WTC11 (cell line): Measurements from ENCODE around the gene TMEM9. TPM values are rescaled to one million over a fixed set of nuclear protein-coding genes. Genes with fewer than 3 reads are reported as not detected.

Source experiments
- ATAC-seq: fragments of 200-7000 bp; cut with Tn5 transposase; 2 replicates; pipeline ENCODE4 v1.10.0; 2021; ENCODE audit warnings: mild to moderate bottlenecking, moderate library complexity
- CTCF ChIA-PET: fragments of 300-600 bp; sonication (Branson Sonifier 250); formaldehyde crosslinking; loops from one replicate; lab custom pipeline; 2021; ENCODE audit warnings: antibody characterized with exemption; lab: Charles Lee
- POLR2A ChIA-PET: fragments of 350-600 bp; sonication (Branson Sonifier 250); formaldehyde crosslinking; loops from one replicate; lab custom pipeline; 2021; ENCODE audit warnings: antibody characterized with exemption; lab: Charles Lee
- DNase-seq: peaks from one replicate; pipeline ENCODE4 v3.0.0; 2021; ENCODE audit warnings: low spot score
- H3K27ac Mint-ChIP-seq: 2 replicates; pipeline ENCODE4 v1.8.0; 2021; ENCODE audit warnings: mixed read lengths
- H3K27me3 Mint-ChIP-seq: 2 replicates; pipeline ENCODE4 v1.8.0; 2021; ENCODE audit warnings: low read depth, mild to moderate bottlenecking, moderate library complexity, mixed read lengths
- H3K36me3 Mint-ChIP-seq: 2 replicates; pipeline ENCODE4 v1.8.0; 2021; ENCODE audit warnings: mixed read lengths
- H3K4me1 Mint-ChIP-seq: 2 replicates; pipeline ENCODE4 v1.8.0; 2022; ENCODE audit warnings: mixed read lengths
- H3K4me3 Mint-ChIP-seq: 2 replicates; pipeline ENCODE4 v1.8.0; 2021; ENCODE audit warnings: mild to moderate bottlenecking, moderate library complexity, mixed read lengths
- H3K9me3 Mint-ChIP-seq: 2 replicates; pipeline ENCODE4 v1.8.0; 2021; ENCODE audit warnings: mixed read lengths
- AFF4 ChIP-seq: sonication (generic); formaldehyde crosslinking; IDR thresholded peaks from 2 replicates; pipeline ENCODE4 v1.8.1; 2023; ENCODE audit warnings: mild to moderate bottlenecking, missing genetic modification reagents, borderline replicate concordance
- EMX1 ChIP-seq: fragments of 250-450 bp; sonication (Bioruptor Pico); IDR thresholded peaks from 2 replicates; pipeline ENCODE4 v1.8.0; 2021; ENCODE audit warnings: mild to moderate bottlenecking
- ESRRA ChIP-seq: sonication (generic); formaldehyde crosslinking; IDR thresholded peaks from 2 replicates; pipeline ENCODE4 v1.8.1; 2022; ENCODE audit warnings: mild to moderate bottlenecking, missing genetic modification reagents, borderline replicate concordance
- FOXJ3 ChIP-seq: sonication (generic); formaldehyde crosslinking; IDR thresholded peaks from 2 replicates; pipeline ENCODE4 v1.9.0; 2021; ENCODE audit warnings: missing genetic modification reagents, mild to moderate bottlenecking, borderline replicate concordance
- GABPB1 ChIP-seq: sonication (generic); formaldehyde crosslinking; IDR thresholded peaks from 2 replicates; pipeline ENCODE4 v1.8.1; 2023; ENCODE audit warnings: mild to moderate bottlenecking, missing genetic modification reagents
- HMGXB4 ChIP-seq: sonication (generic); formaldehyde crosslinking; IDR thresholded peaks from 2 replicates; pipeline ENCODE4 v1.8.1; 2023; ENCODE audit warnings: mild to moderate bottlenecking, moderate library complexity, missing genetic modification reagents
- JUN ChIP-seq: sonication (generic); formaldehyde crosslinking; IDR thresholded peaks from 2 replicates; pipeline ENCODE4 v1.8.0; 2023; ENCODE audit warnings: mild to moderate bottlenecking, missing genetic modification reagents
- NFE2L1 ChIP-seq: sonication (generic); formaldehyde crosslinking; IDR thresholded peaks from 2 replicates; pipeline ENCODE4 v1.8.1; 2023; ENCODE audit warnings: missing genetic modification reagents
- NFYB ChIP-seq: sonication (generic); formaldehyde crosslinking; conservative IDR thresholded peaks from 2 replicates; pipeline ENCODE4 v1.8.0; 2022; ENCODE audit warnings: low read depth, missing genetic modification reagents
- SP1 ChIP-seq: sonication (generic); formaldehyde crosslinking; conservative IDR thresholded peaks from 2 replicates; pipeline ENCODE4 v1.8.1; 2022; ENCODE audit warnings: missing genetic modification reagents
- TEAD1 ChIP-seq: sonication (generic); formaldehyde crosslinking; IDR thresholded peaks from 2 replicates; pipeline ENCODE4 v1.8.0; 2022; ENCODE audit warnings: mild to moderate bottlenecking, missing genetic modification reagents
- ZNF121 ChIP-seq: sonication (generic); formaldehyde crosslinking; IDR thresholded peaks from 2 replicates; pipeline ENCODE4 v1.8.0; 2023; ENCODE audit warnings: missing genetic modification reagents
- ZNF232 ChIP-seq: sonication (generic); formaldehyde crosslinking; IDR thresholded peaks from 2 replicates; pipeline ENCODE4 v1.8.0; 2022; ENCODE audit warnings: mild to moderate bottlenecking, missing genetic modification reagents
- ZNF263 ChIP-seq: sonication (generic); formaldehyde crosslinking; IDR thresholded peaks from 2 replicates; pipeline ENCODE4 v1.8.1; 2022; ENCODE audit warnings: low read depth, mild to moderate bottlenecking, moderate library complexity, missing genetic modification reagents
- ZNF396 ChIP-seq: fragments of 250-450 bp; sonication (Bioruptor Pico); IDR thresholded peaks from 2 replicates; pipeline ENCODE4 v1.8.0; 2021; ENCODE audit warnings: mild to moderate bottlenecking, moderate library complexity, borderline replicate concordance
- ZSCAN18 ChIP-seq: fragments of 250-450 bp; sonication (Bioruptor Pico); IDR thresholded peaks from 2 replicates; pipeline ENCODE4 v2.1.2; 2022; ENCODE audit warnings: mild to moderate bottlenecking, moderate library complexity
- total RNA-seq: library from RNA; stranded (reverse); gene quantifications from 3 replicates; pipeline ENCODE4 v1.2.3, GENCODE V29; 2021
- TF ChIP-seq, protein P1 (sequence below): sonication (generic); formaldehyde crosslinking; IDR thresholded peaks from 2 replicates; pipeline ENCODE4 v1.8.0; 2023; ENCODE audit warnings: missing genetic modification reagents, mild to moderate bottlenecking, borderline replicate concordance
- TF ChIP-seq, protein P2 (sequence below): sonication (generic); formaldehyde crosslinking; IDR thresholded peaks from 2 replicates; pipeline ENCODE4 v1.8.1; 2022; ENCODE audit warnings: low read depth, mild to moderate bottlenecking, moderate library complexity, missing genetic modification reagents, borderline replicate concordance
- TF ChIP-seq, protein P3 (sequence below): sonication (generic); formaldehyde crosslinking; IDR thresholded peaks from 2 replicates; pipeline ENCODE4 v1.8.1; 2023; ENCODE audit warnings: mild to moderate bottlenecking, missing genetic modification reagents, moderate library complexity

Gene TMEM9
- total RNA-seq, 1 experiment from 2014 or later: 97.5 TPM

GRCh38 chr1:201146626-201147390 is 7.5 kb downstream of the TMEM9 start:
- no peak for DNase-seq
- Mint-ChIP-seq H3K27ac (no peak overlapping the region), H3K4me1 (no peaks in the 10 kb centered on the region), H3K36me3 (peaks cover 90% of the 10 kb centered on the region), H3K27me3 (no peaks in the 10 kb centered on the region), H3K9me3 (no peaks in the 10 kb centered on the region), H3K4me3 (no peak overlapping the region)
- no peak for TF ChIP-seq ZNF396 (CRISPR knock-in tag)
- TF ChIP-seq, protein P1, sequence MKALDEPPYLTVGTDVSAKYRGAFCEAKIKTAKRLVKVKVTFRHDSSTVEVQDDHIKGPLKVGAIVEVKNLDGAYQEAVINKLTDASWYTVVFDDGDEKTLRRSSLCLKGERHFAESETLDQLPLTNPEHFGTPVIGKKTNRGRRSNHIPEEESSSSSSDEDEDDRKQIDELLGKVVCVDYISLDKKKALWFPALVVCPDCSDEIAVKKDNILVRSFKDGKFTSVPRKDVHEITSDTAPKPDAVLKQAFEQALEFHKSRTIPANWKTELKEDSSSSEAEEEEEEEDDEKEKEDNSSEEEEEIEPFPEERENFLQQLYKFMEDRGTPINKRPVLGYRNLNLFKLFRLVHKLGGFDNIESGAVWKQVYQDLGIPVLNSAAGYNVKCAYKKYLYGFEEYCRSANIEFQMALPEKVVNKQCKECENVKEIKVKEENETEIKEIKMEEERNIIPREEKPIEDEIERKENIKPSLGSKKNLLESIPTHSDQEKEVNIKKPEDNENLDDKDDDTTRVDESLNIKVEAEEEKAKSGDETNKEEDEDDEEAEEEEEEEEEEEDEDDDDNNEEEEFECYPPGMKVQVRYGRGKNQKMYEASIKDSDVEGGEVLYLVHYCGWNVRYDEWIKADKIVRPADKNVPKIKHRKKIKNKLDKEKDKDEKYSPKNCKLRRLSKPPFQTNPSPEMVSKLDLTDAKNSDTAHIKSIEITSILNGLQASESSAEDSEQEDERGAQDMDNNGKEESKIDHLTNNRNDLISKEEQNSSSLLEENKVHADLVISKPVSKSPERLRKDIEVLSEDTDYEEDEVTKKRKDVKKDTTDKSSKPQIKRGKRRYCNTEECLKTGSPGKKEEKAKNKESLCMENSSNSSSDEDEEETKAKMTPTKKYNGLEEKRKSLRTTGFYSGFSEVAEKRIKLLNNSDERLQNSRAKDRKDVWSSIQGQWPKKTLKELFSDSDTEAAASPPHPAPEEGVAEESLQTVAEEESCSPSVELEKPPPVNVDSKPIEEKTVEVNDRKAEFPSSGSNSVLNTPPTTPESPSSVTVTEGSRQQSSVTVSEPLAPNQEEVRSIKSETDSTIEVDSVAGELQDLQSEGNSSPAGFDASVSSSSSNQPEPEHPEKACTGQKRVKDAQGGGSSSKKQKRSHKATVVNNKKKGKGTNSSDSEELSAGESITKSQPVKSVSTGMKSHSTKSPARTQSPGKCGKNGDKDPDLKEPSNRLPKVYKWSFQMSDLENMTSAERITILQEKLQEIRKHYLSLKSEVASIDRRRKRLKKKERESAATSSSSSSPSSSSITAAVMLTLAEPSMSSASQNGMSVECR (CRISPR knock-in tag): no peak
- TF ChIP-seq SP1 (CRISPR knock-in tag): no peak
- no peak for ATAC-seq
- ChIA-PET POLR2A (no interaction called here), CTCF (no interaction called here)

DNA sequence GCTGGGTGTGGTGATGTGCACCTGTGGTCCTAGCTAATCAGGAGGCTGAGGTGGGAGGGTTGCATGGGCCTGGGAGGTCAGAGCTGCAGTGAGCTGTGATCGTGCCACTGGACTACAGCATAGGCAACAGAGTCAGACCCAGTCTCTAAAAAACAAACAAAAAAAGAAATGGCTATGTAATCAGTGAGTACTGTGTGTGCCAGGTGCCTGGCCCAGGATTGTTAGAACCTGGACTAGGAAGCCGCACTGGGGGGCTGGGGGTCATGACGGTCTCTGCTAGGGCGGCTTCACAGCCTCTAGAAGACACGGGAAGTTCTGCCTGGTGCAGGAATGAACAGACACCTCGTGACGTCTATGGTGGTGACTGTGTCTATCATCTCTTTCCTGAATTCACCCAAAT is 8.5 kb downstream of the TMEM9 start:
- Mint-ChIP-seq H3K36me3 (peaks cover 88% of the 10 kb centered on the region), H3K9me3 (no peaks in the 10 kb centered on the region)

DNA sequence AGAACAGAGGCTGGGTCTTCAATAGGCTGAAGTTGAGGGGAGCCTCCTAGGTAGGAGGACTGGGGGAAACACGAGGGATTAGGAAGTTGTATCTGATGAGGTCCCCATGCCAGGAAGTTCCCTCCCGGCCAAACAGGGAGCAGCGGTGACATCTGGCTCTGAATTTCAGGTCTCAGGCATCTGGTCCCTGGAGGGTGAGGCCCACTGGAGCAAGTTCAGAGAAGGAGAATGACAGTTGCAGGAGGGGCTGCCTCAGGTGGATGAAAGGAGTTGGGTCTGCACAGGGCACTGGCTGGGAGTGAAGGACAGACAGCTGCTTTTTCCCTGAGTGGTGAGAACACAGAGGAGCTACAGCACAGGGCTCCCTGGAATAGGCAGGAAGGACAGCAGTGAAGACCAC is 9.1 kb downstream of the TMEM9 start:
- Mint-ChIP-seq H3K27me3 (no peaks in the 10 kb centered on the region), H3K4me1 (no peaks in the 10 kb centered on the region), H3K9me3 (no peaks in the 10 kb centered on the region), H3K4me3 (no peak overlapping the region), H3K27ac (no peak overlapping the region), H3K36me3 (peaks cover 83% of the 10 kb centered on the region)
- ATAC-seq (no peak), DNase-seq (no peak)
- POLR2A ChIA-PET: no interaction called here
- CTCF ChIA-PET: no interaction called here
- TF ChIP-seq GABPB1 (CRISPR knock-in tag) (no peak), ZNF121 (CRISPR knock-in tag) (no peak), ZNF263 (CRISPR knock-in tag) (no peak), NFE2L1 (no peak), HMGXB4 (CRISPR knock-in tag) (no peak), EMX1 (CRISPR knock-in tag) (no peak), NFYB (no peak), TEAD1 (CRISPR knock-in tag) (no peak), AFF4 (CRISPR knock-in tag) (no peak), FOXJ3 (CRISPR knock-in tag) (no peak), ESRRA (CRISPR knock-in tag) (no peak), ZSCAN18 (CRISPR knock-in tag) (no peak), ZNF232 (CRISPR knock-in tag) (no peak)
- TF ChIP-seq, protein P2, sequence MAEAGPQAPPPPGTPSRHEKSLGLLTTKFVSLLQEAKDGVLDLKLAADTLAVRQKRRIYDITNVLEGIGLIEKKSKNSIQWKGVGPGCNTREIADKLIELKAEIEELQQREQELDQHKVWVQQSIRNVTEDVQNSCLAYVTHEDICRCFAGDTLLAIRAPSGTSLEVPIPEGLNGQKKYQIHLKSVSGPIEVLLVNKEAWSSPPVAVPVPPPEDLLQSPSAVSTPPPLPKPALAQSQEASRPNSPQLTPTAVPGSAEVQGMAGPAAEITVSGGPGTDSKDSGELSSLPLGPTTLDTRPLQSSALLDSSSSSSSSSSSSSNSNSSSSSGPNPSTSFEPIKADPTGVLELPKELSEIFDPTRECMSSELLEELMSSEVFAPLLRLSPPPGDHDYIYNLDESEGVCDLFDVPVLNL (CRISPR knock-in tag): no peak
- TF ChIP-seq, protein P3, sequence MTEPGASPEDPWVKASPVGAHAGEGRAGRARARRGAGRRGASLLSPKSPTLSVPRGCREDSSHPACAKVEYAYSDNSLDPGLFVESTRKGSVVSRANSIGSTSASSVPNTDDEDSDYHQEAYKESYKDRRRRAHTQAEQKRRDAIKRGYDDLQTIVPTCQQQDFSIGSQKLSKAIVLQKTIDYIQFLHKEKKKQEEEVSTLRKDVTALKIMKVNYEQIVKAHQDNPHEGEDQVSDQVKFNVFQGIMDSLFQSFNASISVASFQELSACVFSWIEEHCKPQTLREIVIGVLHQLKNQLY (CRISPR knock-in tag): no peak

More for the DNA sequence above, 8.5 kb downstream of the TMEM9 start:
- Mint-ChIP-seq H3K4me1 (no peaks in the 10 kb centered on the region), H3K4me3 (no peak overlapping the region), H3K27me3 (no peaks in the 10 kb centered on the region), H3K27ac (no peak overlapping the region)
- ChIA-PET POLR2A (no interaction called here), CTCF (interaction anchor here (0.5 kb wide), 1 partner anchor 262 kb away, joined by 3 read pairs; no protein-coding TSS in a partner anchor)
- DNase-seq (no peak), ATAC-seq (no peak)
- TF ChIP-seq JUN: no peak
